Trophoblast cell (in vitro differentiated cells and primary cell): ENCODE measurements around the gene XIRP2.
"Not testable (repeated sequence)": the region's sequence is repeated elsewhere in the genome, so short reads cannot be mapped to it uniquely, and the experiment has no call there.

Experiments used
- DNase-seq, 2 donors: peaks; one replicate each; pipeline ENCODE4 v3.0.0-alpha.2; 2016
- H2AFZ ChIP-seq: 2 replicates; pipeline ENCODE4 v1.6.1; 2013; ENCODE audit warnings: low read length, moderate library complexity, mild to moderate bottlenecking; ENCODE audit not compliant: insufficient read depth, poor library complexity
- H2AK5ac ChIP-seq: 2 replicates; pipeline ENCODE4 v1.6.1; 2013; ENCODE audit warnings: mild to moderate bottlenecking, low read length
- H2BK120ac ChIP-seq: 2 replicates; pipeline ENCODE4 v1.6.1; 2013; ENCODE audit warnings: low read length, mild to moderate bottlenecking, moderate library complexity; ENCODE audit not compliant: insufficient read depth, poor library complexity
- H2BK12ac ChIP-seq: 2 replicates; pipeline ENCODE4 v1.6.1; 2013; ENCODE audit warnings: mild to moderate bottlenecking, low read length, moderate library complexity
- H2BK5ac ChIP-seq: 2 replicates; pipeline ENCODE4 v1.6.1; 2013; ENCODE audit warnings: low read length, low read depth, moderate library complexity, mild to moderate bottlenecking; ENCODE audit not compliant: poor library complexity
- H3K14ac ChIP-seq: 2 replicates; pipeline ENCODE4 v1.6.1; 2013; ENCODE audit warnings: mild to moderate bottlenecking, low read length
- H3K18ac ChIP-seq: 2 replicates; pipeline ENCODE4 v1.6.1; 2013; ENCODE audit warnings: mild to moderate bottlenecking, low read length
- H3K23ac ChIP-seq: 2 replicates; pipeline ENCODE4 v1.6.1; 2013; ENCODE audit warnings: low read length
- H3K27ac ChIP-seq: 2 replicates; pipeline ENCODE4 v1.5.1; 2013; ENCODE audit warnings: low read depth, mild to moderate bottlenecking, inconsistent platforms, low read length, moderate library complexity
- H3K27me3 ChIP-seq: 2 replicates; pipeline ENCODE4 v1.6.1; 2013; ENCODE audit warnings: inconsistent platforms, mild to moderate bottlenecking, low read length, moderate library complexity; ENCODE audit not compliant: insufficient read depth
- H3K36me3 ChIP-seq, 2 experiments: 1 replicate in 1 of 2; 2 replicates in 1 of 2; pipeline ENCODE4 v1.6.1; 2013; ENCODE audit warnings: low read length in 2 of 2, mild to moderate bottlenecking in 2 of 2, moderate library complexity in 1 of 2; ENCODE audit not compliant: insufficient read depth in 2 of 2, control insufficient read depth in 1 of 2
- H3K4ac ChIP-seq: 2 replicates; pipeline ENCODE4 v1.6.1; 2013; ENCODE audit warnings: low read depth, mild to moderate bottlenecking, low read length, moderate library complexity
- H3K4me1 ChIP-seq, 2 experiments: 1 replicate in 1 of 2; 2 replicates in 1 of 2; pipeline ENCODE4 v1.6.1; 2013; ENCODE audit warnings: low read length in 2 of 2, mild to moderate bottlenecking in 2 of 2, moderate library complexity in 1 of 2; ENCODE audit not compliant: insufficient read depth in 2 of 2, control insufficient read depth in 1 of 2
- H3K4me2 ChIP-seq: 2 replicates; pipeline ENCODE4 v1.6.1; 2013; ENCODE audit warnings: inconsistent platforms, mild to moderate bottlenecking, low read length, moderate library complexity
- H3K4me3 ChIP-seq: 2 replicates; pipeline ENCODE4 v1.5.1; 2013; ENCODE audit warnings: mild to moderate bottlenecking, low read depth, low read length, inconsistent platforms
- H3K79me1 ChIP-seq: one replicate; pipeline ENCODE4 v1.6.1; 2013; ENCODE audit warnings: low read length
- H3K79me2 ChIP-seq: 2 replicates; pipeline ENCODE4 v1.6.1; 2013; ENCODE audit warnings: low read length, mild to moderate bottlenecking; ENCODE audit not compliant: control insufficient read depth, insufficient read depth, poor library complexity
- H3K9ac ChIP-seq: 2 replicates; pipeline ENCODE4 v1.6.1; 2013; ENCODE audit warnings: mild to moderate bottlenecking, low read length
- H3K9me3 ChIP-seq: 2 replicates; pipeline ENCODE4 v1.6.1; 2013; ENCODE audit warnings: low read depth, mild to moderate bottlenecking, control low read depth, inconsistent platforms, low read length; ENCODE audit not compliant: insufficient read depth
- H4K12ac ChIP-seq: 2 replicates; pipeline ENCODE4 v1.6.1; 2013; ENCODE audit warnings: low read depth, mild to moderate bottlenecking, low read length, moderate library complexity
- H4K8ac ChIP-seq: 2 replicates; pipeline ENCODE4 v1.6.1; 2013; ENCODE audit warnings: low read depth, mild to moderate bottlenecking, low read length, moderate library complexity
- H4K91ac ChIP-seq: one replicate; pipeline ENCODE4 v1.6.1; 2013; ENCODE audit warnings: low read depth, mild to moderate bottlenecking, low read length, moderate library complexity
- WGBS: extraction: QIAGEN DNeasy Blood & Tissue Kit; methylation state at CpG from one replicate; pipeline ENCODE4 v1.1.7; 2013; ENCODE audit warnings: missing lambda C conversion rate; ENCODE audit not compliant: insufficient read length, insufficient coverage; ENCODE audit errors: extremely low coverage; 5-methylcytosine and 5-hydroxymethylcytosine counted together

The XIRP2 gene

DNA sequence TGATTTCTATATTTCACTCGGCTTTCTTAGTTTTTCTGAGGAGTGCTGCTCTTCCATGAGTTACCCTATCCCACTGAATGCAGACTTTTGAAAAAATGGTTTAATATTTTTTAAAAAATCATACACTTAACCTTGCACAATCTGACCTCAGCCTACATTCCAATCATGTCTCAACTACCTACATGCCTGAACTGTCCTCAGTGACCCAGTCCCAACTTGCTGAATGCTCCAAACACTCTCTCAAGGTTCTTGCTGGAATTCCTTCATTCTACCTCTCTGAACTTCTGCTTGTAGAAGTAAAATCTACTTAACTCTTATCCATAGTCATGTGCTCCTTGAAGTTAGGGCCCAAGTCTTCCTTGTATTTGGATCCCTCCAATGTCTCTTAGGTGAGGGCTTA lies 181.6 kb downstream of the XIRP2 start:
- Histone ChIP-seq H3K23ac (no peak overlapping the region), H2BK12ac (no peak overlapping the region), H3K36me3 (no peaks in the 10 kb centered on the region), H3K27me3 (no peaks in the 10 kb centered on the region), H3K79me2 (no peaks in the 10 kb centered on the region), H3K9ac (no peak overlapping the region), H4K91ac (no peak overlapping the region), H3K9me3 (no peaks in the 10 kb centered on the region), H4K8ac (no peak overlapping the region), H3K4ac (no peak overlapping the region), H3K18ac (no peak overlapping the region), H4K12ac (no peak overlapping the region), H2BK120ac (no peak overlapping the region), H3K4me2 (no peak overlapping the region), H3K27ac (no peak overlapping the region), H2BK5ac (no peak overlapping the region), H3K4me3 (no peak overlapping the region), H3K14ac (no peak overlapping the region), H2AK5ac (no peak overlapping the region), H3K79me1 (no peaks in the 10 kb centered on the region), H3K4me1 (peaks cover 0 to 1% of the 10 kb centered on the region in 2 experiments), H2AFZ (no peak overlapping the region)
- peak in 1 of 2 donors; percentile 5 for DNase-seq
- WGBS = no CpG with 5 or more reads among the region's 1 CpG

DNA sequence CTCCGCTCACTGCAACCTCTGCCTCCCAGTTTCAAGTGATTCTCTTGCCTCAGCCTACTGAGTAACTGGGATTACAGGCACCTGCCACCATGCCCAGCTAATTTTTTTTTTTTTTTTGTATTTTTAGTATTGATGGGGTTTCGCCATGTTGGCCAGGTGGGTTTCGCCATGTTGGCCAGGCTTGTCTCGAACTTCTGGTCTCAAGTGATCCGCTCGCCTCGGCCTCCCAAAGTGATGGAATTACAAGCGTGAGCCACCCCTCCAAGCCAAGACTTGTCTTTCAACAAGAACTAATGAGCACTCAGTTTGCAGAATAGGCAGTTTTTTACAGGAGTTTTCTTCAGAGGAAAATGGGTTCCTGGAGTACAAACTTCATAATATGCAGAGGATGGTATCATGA lies 187.4 kb downstream of the XIRP2 start:
- not testable (repeated sequence) for H3K4me3 ChIP-seq, H2BK12ac ChIP-seq, H3K4me2 ChIP-seq, H3K27me3 ChIP-seq, H2AK5ac ChIP-seq, H3K27ac ChIP-seq, H3K18ac ChIP-seq, H3K4ac ChIP-seq, H4K91ac ChIP-seq, H2BK120ac ChIP-seq, H3K9me3 ChIP-seq, H3K23ac ChIP-seq, H3K79me2 ChIP-seq, H3K36me3 ChIP-seq, H2BK5ac ChIP-seq, H4K12ac ChIP-seq, H3K9ac ChIP-seq, H3K14ac ChIP-seq, H4K8ac ChIP-seq, H3K4me1 ChIP-seq, H3K79me1 ChIP-seq, H2AFZ ChIP-seq, DNase-seq
- no CpG with 5 or more reads among the region's 8 CpGs for whole genome bisulfite sequencing

DNA sequence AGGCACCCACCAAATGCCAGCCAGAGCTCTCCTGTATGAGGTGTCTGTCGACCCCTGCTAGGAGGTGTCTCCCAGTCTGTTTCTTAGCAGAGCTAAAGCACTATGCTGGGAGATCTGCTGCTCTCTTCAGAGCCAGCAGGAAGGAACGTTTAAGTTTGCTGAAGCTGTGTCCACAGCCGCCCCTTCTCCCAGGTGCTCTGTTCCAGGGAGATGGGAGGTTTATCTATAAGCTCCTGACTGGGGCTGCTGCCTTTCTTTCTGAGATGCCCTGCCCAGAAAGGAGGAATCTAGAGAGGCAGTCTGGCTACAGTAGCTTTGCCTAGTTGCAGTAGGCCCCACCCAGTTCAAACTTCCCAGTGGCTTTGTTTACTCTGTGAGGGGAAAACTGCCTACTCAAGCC lies 210.7 kb downstream of the XIRP2 start:
- not testable (repeated sequence) for H2AK5ac ChIP-seq, DNase-seq, H2BK120ac ChIP-seq, H3K23ac ChIP-seq, H3K9me3 ChIP-seq, H2AFZ ChIP-seq, H4K91ac ChIP-seq, H3K18ac ChIP-seq, H3K4me2 ChIP-seq, H3K27me3 ChIP-seq, H3K9ac ChIP-seq, H3K79me1 ChIP-seq, H3K36me3 ChIP-seq, H4K12ac ChIP-seq, H2BK12ac ChIP-seq, H3K79me2 ChIP-seq, H3K4me3 ChIP-seq, H2BK5ac ChIP-seq, H3K4ac ChIP-seq, H3K4me1 ChIP-seq, H3K14ac ChIP-seq, H3K27ac ChIP-seq, H4K8ac ChIP-seq
- WGBS = no CpG with 5 or more reads among the region's 3 CpGs

DNA sequence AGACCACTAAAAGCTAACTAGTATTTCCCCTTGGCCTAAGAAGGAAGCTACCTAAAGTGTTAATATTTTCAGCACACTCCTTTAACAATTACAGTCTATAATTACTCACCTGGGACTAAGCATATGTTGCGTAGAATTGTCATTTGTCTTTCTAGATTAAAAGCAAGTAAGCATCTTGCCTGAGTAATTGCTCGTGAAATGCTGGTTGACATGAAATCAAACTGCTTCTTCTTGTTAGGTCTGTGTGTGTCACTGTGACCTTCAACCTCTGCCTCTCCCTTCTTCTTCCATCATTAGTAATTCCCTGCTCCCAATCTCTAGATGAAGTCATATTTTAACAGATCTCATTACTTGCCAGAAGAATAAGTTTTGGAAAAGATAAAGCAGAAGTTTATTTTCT lies 212.2 kb downstream of the XIRP2 start:
- Histone ChIP-seq H3K4ac (no peak overlapping the region), H3K27me3 (no peaks in the 10 kb centered on the region), H2AFZ (no peak overlapping the region), H3K4me1 (no peaks in the 10 kb centered on the region), H3K36me3 (no peaks in the 10 kb centered on the region), H3K14ac (no peak overlapping the region), H2BK12ac (no peak overlapping the region), H2BK120ac (no peak overlapping the region), H3K4me3 (no peak overlapping the region), H2BK5ac (no peak overlapping the region), H3K79me2 (no peaks in the 10 kb centered on the region), H4K91ac (no peak overlapping the region), H3K23ac (no peak overlapping the region), H3K4me2 (no peak overlapping the region), H3K9ac (no peak overlapping the region), H4K12ac (no peak overlapping the region), H2AK5ac (no peak overlapping the region), H3K18ac (no peak overlapping the region), H3K79me1 (no peaks in the 10 kb centered on the region), H4K8ac (no peak overlapping the region), H3K27ac (no peak overlapping the region), H3K9me3 (no peaks in the 10 kb centered on the region)
- WGBS = no CpG with 5 or more reads among the region's 2 CpGs
- no peak for DNase-seq
